Measurements from ENCODE around the gene ADO. TPM values are rescaled to one million over a fixed set of nuclear protein-coding genes. Genes with fewer than 3 reads are reported as not detected.

ADO gene
- total RNA-seq, 1 donor from 2014 or later, result 21.2 TPM

DNA sequence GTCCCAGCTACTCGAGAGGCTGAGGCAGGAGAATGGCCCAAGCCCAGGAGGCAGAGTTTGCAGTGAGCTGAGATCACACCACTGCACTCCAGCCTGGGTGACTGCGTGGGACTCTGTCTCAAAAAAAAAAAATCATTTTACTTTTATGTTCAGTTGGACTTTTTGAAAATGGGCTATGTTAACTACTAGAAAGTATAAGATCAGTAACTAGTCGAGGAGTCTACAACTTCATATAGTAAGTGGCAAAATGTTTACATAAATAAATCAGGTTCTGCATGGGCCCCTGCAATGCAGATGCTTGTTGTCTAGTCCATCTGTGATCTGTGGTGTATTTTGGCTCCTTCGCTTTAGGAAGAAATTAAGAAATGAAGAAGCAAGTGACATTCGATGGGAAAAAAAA lies 12.3 kb upstream of the ADO start:
- DNase-seq (ENCODE audit: low spot score), result no peak

DNA sequence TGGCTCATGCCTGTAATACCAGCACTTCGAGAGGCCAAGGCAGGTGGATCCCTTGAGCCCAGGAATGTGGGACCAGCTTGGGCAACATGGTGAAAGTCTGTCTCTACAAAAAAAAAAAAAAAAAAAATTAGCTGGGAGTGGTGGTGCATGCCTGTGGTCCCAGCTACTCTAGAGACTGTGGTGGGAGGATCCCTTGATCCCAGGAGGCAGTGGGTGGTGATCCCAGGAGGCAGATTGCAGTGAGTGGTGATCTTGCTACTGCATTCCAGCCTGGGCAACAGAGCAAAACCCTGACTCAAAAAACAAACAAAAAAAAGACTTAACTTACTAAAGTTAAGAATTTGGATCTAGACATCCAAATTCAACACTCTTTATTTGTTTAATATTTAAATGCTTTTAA lies 10.2 kb upstream of the ADO start:
- DNase-seq (ENCODE audit: low spot score), result no peak

DNA sequence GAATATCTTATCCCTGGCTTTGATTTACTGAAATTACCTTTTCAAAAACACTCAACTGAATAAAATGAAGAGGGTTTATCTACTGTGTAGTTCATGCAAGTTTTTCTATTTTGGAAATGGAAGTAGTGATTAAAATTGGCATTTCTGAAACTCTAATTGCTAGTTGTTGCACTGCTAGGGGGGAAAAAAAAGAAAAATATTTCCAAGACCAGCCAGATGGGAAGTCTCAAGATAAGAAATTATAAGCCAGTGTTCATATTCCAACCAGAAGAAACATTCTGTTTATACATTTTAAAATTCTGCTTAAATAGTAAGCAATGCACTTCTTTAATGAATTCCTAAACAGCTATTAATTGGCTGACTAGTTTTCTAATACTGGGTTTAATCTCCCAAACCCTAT lies 9.4 kb upstream of the ADO start:
- DNase-seq (ENCODE audit: low spot score), result no peak

DNA sequence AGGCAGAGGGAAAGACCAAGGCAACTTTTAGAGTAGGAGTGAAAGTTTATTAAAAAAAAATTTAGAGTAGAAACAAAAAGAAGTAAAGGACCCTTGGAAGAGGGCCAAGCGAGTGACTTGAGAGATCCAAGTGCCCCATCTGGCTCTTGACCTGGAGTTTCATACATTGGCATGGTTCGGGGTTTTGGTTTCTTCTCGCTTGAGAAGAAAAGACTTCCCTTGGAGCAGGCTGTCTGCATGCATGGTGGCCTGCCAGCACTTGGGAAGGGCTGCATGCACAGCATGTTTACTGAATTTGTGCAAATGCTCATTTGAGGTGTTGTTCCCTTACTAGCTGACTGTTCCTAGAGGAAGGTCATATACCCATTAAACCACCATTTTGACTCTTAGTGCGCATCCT lies 8.8 kb upstream of the ADO start:
- DNase-seq (ENCODE audit: low spot score), result no peak

DNA sequence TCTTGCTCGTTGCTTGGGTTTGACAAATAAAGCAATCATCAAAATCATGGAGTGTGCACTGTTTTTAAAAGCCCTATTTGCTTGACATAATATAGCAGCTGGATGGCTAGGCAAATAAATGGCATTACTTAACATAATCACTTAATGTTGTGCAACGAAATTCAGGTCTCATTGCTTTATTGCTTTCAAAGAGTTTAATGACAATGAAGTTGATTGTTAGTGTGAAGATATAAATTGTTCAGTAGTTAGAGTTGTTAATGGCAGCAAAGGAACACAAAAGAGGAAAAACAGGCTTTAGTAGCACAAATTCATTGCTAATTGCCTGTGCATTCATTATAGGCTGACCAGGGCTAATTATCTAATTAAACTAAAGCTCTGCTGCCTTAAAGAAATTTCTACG lies 7.6 kb upstream of the ADO start:
- no peak for DNase-seq (ENCODE audit: low spot score)

DNA sequence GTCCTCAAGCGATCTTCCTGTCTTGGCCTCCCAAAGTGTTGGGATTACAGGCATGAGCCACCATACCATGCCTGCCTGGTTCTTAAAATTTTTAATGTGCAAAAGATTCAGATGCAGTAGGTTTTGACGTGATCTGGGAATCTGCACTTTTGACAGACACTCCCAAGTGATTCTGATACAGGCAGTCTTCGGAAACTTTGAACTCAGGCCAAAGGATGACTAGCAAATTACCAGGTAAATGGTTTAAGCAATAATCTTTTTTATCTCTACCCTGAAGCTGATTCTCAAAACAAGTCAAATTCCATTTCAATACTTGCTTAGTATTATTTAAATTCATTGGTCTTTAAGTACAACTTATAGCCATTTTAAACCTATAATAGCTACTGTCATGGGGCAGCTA lies 2.6 kb upstream of the ADO start:
- DNase-seq (ENCODE audit: low spot score), result no peak

DNA sequence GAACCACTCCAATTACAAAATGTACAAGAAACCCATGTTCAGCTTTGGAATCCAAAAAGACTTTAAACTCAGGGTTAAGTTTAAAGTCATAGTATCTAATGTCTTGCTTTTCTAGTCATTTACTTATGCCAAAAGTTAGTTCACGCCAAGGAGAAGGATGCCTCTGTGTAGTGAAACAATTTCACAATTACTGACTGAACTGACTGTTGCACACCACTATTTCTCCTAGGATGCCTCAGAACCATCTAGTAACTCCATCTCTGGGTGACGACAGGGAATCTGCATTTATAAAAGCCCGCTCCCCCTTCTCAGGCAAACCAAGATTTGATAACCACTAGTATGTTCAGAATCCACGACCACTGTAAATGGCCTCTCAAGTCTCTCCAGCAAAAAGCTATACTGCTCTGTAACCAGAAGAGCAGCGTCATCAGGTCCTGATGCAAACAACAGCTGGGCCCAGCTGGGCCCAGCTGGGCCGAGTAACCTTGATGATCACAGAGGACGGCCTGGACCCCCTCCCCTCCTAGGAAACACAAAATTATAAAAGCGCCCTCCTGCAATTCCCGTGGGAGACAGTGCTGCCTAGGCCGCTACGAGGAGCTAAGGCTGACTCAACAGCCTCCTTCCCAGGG lies 680 bp upstream of the ADO start:
- no peak for DNase-seq (ENCODE audit: low spot score)

DNA sequence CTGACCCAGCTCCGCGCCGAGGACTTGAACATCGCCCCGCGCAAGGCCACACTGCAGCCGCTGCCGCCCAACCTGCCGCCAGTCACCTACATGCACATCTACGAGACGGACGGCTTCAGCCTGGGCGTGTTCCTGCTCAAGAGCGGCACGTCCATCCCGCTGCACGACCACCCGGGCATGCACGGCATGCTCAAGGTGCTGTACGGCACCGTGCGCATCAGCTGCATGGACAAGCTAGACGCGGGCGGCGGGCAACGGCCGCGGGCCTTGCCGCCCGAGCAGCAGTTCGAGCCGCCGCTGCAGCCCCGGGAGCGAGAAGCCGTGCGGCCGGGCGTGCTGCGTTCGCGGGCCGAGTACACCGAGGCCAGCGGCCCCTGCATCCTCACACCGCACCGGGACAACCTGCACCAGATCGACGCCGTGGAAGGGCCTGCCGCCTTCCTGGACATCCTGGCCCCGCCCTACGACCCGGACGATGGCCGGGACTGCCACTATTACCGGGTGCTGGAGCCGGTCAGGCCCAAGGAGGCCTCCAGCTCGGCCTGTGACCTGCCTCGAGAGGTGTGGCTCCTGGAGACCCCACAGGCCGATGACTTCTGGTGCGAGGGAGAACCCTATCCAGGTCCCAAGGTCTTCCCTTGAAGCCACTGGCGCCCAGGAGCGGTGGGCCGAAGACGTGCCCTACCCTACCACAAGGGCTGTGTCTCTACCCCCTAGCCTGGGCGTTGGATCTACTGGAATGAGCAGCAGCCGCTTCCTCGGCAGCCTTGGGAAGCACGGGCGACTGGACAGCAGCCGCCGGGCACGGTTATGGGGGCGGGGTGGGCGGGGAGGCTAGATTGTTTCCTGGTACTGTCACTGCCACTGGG lies 945 bp downstream of the ADO start:
- DNase-seq (ENCODE audit: low spot score), result no peak

DNA sequence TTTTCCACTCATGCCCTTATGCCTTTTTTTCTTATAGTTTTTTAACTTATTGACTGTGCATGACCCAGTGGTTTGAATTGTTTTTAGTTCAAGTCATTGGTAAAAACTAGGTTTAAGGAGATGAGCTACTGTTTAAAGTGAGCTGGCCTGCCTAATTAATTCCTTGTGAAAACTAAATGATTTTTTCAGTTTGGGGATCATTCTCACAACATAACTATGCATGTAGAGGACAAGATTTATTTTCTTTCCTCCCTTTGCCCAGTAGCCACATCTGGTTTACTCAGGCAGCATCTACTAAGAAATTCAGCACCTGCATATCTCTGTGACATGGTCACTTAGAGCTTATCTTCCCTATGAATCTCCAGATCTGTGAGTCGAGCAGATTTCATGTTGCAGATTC lies 1.7 kb downstream of the ADO start:
- DNase-seq (ENCODE audit: low spot score), result no peak

DNA sequence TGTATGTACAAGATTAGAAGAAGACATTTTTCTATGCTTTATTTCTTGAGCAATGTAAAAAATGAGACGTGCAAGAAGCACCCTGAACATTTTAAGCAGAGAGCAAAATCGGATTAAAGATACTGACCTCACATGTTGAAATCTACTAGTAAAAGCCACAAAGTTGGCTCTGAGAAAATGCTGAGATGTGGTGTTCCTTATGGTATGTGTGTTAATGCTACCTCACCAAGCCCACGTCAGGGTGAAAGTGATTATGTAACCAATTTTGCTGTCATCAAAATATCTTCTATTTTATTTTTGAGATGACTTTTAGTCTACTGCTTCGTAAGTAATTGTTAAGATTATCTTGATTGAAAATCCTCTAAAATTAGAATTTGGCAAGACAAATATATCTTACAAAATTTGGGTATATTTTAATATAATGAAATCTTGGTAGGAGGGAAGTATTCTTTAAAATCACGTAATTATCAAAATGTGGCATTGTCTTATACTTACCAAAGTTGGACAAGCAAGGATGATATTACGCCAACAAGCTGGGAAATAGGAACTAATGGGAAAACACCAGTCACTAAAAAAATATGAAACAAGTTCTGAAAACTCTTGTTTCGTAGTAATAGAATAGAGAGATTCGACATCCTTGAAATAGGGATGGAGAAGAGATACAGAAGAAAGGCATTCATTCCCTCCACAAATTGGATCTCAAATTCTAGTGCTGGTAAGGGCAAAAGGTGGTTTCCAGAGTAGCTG lies 5.8 kb downstream of the ADO start:
- DNase-seq (ENCODE audit: low spot score), result no peak

DNA sequence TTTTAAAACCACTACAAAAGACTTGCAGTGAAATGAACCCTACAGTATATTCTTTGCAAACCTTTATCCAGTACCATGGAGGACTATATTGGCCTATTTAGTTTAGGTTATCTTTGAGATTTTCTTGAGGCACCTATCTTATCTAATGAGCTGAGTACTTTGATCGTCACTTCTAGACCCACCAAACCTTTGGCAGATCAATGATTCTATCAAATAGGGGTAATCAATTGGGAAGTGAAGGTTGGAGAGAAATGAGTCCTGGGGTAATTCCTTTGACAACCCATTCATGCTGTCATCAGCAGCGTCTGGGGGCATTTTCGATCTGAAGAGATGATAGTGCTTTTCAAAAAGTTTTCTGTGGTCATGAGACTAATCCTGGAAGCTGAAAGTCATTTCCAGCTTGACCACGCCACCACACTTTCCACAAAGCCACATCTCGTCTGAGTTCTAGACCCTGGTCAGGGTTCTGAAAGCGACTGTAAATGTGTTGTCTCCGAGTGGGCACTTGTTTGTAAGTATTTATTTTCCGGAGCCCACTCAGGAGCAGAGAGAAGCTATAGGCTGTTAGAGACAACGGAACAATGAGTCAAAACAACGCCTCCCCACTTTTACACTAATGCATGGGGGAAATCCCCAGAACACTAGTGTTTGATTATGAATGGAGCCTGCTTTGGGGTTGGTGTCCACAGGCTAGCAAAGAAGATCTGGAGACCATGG lies 6.8 kb downstream of the ADO start:
- no peak for DNase-seq (ENCODE audit: low spot score)

DNA sequence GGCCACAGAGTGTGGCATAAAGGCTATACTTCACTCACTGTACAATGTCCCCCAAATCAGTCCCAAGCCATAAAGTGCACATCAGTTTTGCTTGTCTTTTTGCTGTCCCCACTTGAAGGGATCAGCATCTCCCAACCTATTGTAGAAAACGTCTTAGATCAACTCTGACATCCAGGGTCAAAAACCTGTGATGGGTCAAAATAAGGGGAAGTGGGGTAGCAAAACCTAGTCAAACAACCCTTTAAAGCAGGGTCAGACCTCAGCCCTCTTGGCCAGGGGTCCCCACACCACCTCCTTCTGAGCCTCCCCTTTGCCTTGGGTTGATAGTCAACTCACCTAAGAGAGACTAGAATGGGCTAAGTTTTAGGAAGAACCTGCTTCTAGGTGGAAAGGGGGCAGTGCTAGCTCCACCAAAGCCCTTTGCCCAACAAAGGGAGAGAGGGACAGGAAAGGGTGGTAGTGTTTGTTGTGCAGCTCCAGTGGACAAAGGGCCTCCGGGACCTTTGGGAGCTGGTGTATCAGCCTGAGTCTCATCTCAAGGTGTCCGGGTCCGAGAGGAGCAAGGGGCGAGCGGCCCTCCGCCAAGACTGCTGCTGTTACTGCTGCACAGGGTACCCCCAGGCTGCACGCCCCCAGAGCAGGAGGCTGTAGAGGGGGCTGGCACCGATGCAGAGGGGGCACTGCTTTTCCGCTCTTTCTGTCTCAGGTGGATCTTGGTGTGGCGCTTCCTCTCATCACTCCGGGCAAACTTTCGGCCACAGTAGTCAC lies 8.3 kb downstream of the ADO start:
- no peak for DNase-seq (ENCODE audit: low spot score)

DNA sequence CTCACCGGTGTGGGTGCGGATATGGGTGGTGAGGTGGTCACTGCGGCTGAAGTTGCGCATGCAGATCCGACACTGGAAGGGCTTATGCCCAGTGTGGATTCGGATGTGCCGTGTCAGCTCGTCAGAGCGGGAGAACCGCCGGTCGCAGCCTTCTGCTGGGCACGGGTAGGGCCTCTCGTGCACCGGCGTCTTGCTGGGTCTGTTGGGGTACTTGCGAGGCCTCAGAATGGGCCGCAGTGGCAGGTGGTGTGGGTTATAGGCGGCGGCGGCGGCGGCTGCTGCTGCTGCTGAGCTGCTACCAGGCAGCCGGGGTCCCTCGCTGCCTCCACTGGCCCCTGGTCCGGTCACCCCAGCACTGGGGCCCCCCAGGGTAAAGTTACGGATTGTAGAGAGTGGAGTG lies 8.9 kb downstream of the ADO start:
- no peak for DNase-seq (ENCODE audit: low spot score)

DNA sequence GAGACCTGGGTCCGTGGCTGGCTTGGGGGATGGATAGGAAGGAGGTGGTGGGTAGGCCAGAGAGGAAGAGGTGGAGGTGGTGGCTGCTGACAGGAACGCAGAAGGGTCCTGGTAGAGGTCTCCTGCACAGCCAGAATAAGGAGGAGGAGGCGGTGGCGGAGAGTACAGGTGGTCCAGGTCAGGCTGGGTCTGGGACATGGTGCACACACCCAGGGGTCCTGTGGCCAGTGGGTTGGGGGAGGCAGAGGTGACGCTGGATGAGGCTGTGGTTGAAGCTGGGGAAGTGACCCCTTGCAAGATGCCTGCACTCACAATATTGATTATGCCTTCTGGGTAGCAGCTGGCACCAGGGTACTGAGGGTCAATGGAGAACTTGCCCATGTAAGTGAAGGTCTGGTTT lies 9.5 kb downstream of the ADO start:
- DNase-seq (ENCODE audit: low spot score), result no peak

DNA sequence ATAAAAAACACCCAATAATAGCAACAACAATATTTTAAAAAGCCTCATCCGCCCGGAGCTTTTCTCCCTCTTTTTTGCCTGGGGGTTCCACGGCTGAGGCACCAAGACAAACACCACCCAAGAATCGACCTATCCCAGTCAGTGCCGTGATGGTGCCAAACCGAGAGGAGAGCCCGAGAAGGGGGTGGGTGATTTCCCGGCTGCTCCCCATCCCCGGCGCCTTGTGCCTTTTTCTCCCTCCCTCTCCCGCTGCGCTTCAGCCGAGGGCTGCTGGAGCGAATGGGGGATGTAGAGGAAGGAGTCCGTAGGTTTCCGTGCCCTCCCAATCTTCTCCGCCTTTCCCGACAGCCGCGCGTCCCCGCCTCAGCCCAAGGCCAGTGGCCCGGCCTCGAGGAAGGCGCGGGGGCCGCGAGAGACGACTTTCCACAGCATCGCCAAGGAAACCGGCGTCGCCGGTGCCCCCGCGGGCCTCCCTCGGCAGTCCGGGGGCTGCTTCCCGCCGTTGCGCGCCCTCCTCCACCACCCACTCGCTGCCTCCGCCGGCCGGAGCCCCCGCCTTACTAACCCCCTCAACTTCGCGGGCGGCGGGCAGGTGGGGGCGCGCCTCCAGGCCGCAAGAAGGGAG lies 10.3 kb downstream of the ADO start:
- DNase-seq (ENCODE audit: low spot score), result no peak

DNA sequence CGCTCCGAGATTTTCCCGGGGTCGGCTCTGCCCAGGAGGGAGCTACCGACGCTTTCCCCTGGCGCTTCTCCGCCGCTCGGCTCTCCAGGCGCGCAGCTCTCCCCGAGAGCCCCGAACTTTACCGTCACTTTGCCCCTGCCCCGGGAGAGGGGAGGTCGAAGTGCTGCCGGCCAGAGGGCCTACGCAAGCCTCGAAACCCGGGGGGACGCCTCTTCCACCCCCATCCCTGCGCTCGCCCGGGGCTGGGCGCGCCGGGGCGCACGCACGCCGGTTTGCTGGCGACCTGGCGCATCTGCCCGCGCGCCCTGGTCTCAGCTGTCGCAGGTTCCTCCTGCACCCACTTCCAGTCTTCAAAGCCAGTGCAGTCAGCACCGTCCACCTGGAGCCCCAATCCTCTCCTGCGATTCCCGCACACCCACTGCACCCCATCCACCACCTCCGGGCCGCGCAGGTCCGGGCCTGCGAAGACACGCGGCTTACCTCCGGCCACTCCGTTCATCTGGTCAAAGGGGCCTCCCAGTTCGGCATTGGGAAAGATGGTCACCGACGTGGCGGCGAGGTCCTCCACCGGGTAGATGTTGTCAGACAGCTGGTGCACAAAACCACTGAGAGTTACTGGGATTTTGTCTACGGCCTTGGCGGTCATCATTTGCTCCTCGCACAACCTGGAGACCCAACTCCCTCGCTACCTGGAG lies 11.0 kb downstream of the ADO start:
- no peak for DNase-seq (ENCODE audit: low spot score)

DNA sequence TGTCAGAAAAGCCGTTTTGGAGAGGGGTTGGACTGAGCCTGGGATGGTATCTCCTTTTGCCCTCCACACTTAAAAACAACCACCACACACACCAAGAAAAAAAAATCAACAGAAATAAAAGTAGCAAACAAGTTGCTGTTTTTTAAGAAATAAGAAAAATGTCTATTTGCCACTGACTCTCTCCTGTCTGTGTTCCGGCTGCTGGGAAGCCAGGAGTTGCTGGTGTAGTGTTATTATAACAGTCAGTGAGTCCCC lies 11.5 kb downstream of the ADO start:
- DNase-seq (ENCODE audit: low spot score), result no peak

DNA sequence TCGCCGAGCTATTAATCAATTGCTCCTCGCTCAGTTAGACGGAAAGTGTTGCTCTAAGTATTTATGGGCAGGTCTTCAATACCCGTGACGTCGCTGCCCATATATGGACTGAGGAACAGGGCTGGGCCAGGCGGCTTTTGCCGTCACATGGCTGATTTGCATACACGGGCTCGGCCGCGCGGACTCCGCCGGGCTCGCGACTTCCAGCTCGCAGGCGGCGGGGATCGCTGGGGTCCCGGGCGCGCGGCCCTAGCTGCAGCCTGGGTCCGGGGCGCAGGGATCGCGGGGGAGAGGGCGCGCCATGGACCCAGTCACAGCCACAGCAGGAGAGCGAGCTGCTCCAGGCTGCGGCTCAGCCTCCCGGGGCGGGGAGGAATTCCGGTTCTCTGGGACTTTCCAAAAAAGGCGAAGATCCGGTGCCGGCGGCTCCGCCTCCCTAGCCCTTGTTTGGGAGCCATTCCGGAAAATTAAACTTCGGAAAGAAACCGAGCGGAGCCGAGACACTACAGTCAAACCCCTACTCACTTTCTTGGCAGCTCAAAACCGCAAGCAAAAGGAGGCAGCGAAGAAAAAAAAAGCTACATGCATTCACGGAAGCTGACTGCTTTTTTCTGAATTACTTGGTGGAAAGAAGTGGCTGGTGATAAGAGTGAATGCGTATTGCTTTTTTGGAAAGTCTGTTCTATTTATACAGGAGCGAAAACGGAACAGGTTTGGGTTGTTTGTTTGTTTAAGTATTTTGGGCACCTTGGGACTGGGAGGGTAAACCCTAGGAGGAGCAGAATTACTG lies 12.0 kb downstream of the ADO start, which contains the start of gene EGR2:
Gene EGR2 (minus strand): TSS at position 36 of the 790 bp plus-strand sequence. CDS start 337 bp downstream, outside the sequence.
- DNase-seq (ENCODE audit: low spot score), result peak; percentile 95

DNA sequence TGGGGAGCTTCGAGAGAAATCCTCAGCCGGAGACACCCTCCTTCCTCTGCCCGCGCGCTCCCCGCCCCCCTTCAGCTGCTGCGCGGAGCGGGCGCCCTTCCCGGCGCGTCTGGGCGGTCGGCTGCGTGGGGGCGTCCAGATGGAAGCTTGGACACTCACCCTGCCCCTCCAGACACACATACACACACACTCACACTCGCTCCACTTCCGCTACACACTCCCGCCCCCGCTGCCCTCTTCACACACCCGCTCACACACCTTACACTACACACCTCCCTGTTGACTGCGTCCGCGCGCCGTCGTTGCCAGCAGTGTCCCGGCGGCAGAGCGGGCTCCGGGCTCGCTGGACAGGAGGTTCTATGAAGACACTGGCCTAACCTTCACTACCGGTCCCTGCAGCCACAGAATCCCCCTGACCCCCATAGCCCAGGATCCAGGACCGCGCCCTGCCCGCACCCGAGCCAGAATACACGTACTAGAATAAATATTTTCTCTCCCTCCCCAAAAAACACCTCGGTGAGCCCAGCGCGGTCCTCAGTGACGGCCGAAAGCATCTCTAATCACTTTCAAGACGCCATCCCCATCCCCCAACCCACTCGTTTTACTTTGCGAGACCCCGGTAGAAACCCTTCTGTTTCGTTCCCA lies 12.7 kb downstream of the ADO start:
- DNase-seq (ENCODE audit: low spot score), result no peak

All from mucosa of gallbladder (tissue), 1 donor.